ENCODE measurements around the gene FIP1L1. TPM values are rescaled to one million over a fixed set of nuclear protein-coding genes. Genes with fewer than 3 reads are reported as not detected.

FIP1L1 gene
- total and polyA plus RNA-seq, 2 of the 13 experiments (the other 11 are each of a cell fraction or from before 2014, with no cell fraction given) = 14.9 to 69.4 TPM

GRCh38 chr4:53365486-53366300, 11.7 kb upstream of the FIP1L1 start, which contains the start of gene SCFD2 (continued):
- TF ChIP-seq PAF1 (CRISPR knock-in tag; IDR thresholded peaks at IDR 0.05) = no peak
- TF ChIP-seq, protein P1, sequence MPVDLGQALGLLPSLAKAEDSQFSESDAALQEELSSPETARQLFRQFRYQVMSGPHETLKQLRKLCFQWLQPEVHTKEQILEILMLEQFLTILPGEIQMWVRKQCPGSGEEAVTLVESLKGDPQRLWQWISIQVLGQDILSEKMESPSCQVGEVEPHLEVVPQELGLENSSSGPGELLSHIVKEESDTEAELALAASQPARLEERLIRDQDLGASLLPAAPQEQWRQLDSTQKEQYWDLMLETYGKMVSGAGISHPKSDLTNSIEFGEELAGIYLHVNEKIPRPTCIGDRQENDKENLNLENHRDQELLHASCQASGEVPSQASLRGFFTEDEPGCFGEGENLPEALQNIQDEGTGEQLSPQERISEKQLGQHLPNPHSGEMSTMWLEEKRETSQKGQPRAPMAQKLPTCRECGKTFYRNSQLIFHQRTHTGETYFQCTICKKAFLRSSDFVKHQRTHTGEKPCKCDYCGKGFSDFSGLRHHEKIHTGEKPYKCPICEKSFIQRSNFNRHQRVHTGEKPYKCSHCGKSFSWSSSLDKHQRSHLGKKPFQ (CRISPR knock-in tag; IDR thresholded peaks at IDR 0.05; ENCODE audit: insufficient replicate concordance) = no peak
- TF ChIP-seq ZMYM4 (CRISPR knock-in tag; IDR thresholded peaks at IDR 0.05) = peak; percentile 99
- no peak for TF ChIP-seq PAWR (CRISPR knock-in tag; IDR thresholded peaks at IDR 0.05; ENCODE audit: borderline replicate concordance)
- no peak for TF ChIP-seq ZNF775 (CRISPR knock-in tag; IDR thresholded peaks at IDR 0.05; ENCODE audit: borderline replicate concordance)
- no peak for TF ChIP-seq SIX1 (CRISPR knock-in tag; IDR thresholded peaks at IDR 0.05; ENCODE audit: borderline replicate concordance)
- no peak for TF ChIP-seq ZNF562 (CRISPR knock-in tag; IDR thresholded peaks at IDR 0.05; ENCODE audit: borderline replicate concordance)
- TF ChIP-seq ZNF567 (CRISPR knock-in tag; IDR thresholded peaks at IDR 0.05; ENCODE audit: borderline replicate concordance) = no peak
- TF ChIP-seq ZNF619 (CRISPR knock-in tag; IDR thresholded peaks at IDR 0.05) = peak; percentile 33; the same call in 1 of the 2 replicates
- 0 out of 2 replicates have a peak, but pooled peaks have one; percentile 79 for TF ChIP-seq KLF9 (CRISPR knock-in tag; IDR thresholded peaks at IDR 0.05; ENCODE audit: low read depth)
- TF ChIP-seq RFXANK (CRISPR knock-in tag; IDR thresholded peaks at IDR 0.05) = no peak
- TF ChIP-seq TERF1 (CRISPR knock-in tag; IDR thresholded peaks at IDR 0.05) = no peak
- no peak for TF ChIP-seq CENPT (CRISPR knock-in tag; IDR thresholded peaks at IDR 0.05; ENCODE audit: low read depth)
- TF ChIP-seq IRF9 (CRISPR knock-in tag; IDR thresholded peaks at IDR 0.05; ENCODE audit: borderline replicate concordance) = no peak
- TF ChIP-seq YEATS2 (CRISPR knock-in tag; IDR thresholded peaks at IDR 0.05; ENCODE audit: borderline replicate concordance) = peak; percentile 90
- TF ChIP-seq KLF16 (CRISPR knock-in tag; IDR thresholded peaks at IDR 0.05) = peak in 1 of 2 experiments; percentile 80; a peak in 1 of 4 replicates
- peak; percentile 48 for TF ChIP-seq TEAD3 (CRISPR knock-in tag; optimal IDR thresholded peaks at IDR 0.05; ENCODE audit: borderline replicate concordance)
